LNCAP (cell line): Measurements from ENCODE around the gene CAMK2D.

Source experiments
- TF ChIP-seq, protein P1 (sequence below): fragments of 450-650 bp; IDR thresholded peaks from 2 replicates; pipeline ENCODE4 v1.5.1; 2017; ENCODE audit warnings: mild to moderate bottlenecking

The CAMK2D gene

DNA sequence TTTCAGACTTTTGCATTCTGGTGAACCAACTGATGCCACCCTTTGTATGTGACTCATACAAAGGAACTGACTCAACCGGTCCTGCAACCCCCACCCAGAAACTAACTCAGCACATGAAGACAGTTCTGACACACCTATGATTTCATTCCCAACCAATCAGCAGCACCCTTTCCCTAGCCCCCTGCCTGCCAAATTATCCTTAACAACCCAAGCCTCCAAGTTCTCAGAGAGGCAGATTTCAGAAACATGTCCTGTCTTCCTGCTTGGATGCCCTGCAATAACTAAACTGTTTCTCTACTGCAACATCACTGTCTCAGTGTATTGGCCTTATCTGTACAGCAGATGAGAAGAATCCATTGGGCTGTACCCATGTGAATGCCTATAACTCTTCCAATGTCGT is 284.7 kb downstream of the CAMK2D start:
- TF ChIP-seq, protein P1, sequence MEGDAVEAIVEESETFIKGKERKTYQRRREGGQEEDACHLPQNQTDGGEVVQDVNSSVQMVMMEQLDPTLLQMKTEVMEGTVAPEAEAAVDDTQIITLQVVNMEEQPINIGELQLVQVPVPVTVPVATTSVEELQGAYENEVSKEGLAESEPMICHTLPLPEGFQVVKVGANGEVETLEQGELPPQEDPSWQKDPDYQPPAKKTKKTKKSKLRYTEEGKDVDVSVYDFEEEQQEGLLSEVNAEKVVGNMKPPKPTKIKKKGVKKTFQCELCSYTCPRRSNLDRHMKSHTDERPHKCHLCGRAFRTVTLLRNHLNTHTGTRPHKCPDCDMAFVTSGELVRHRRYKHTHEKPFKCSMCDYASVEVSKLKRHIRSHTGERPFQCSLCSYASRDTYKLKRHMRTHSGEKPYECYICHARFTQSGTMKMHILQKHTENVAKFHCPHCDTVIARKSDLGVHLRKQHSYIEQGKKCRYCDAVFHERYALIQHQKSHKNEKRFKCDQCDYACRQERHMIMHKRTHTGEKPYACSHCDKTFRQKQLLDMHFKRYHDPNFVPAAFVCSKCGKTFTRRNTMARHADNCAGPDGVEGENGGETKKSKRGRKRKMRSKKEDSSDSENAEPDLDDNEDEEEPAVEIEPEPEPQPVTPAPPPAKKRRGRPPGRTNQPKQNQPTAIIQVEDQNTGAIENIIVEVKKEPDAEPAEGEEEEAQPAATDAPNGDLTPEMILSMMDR, result no peak

DNA sequence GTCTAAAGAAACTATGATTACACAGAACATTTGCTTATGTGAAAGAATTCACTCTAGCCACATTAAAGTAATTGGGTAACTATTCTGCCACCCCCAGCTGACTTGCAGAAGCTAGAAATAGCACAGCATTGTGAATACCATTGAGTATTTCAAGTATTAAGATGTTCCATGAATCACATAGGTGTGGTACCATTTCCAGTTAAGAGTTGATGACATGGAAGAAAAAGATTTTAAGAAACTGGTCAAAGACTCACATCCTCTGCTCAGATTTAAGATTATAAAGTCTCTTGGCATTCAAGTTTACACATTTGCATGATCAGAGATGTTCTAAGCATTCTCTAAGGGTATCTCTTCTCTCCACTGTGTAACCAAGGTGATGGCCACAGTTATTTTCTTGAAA is 287.5 kb downstream of the CAMK2D start:
- TF ChIP-seq, protein P1, result no peak

DNA sequence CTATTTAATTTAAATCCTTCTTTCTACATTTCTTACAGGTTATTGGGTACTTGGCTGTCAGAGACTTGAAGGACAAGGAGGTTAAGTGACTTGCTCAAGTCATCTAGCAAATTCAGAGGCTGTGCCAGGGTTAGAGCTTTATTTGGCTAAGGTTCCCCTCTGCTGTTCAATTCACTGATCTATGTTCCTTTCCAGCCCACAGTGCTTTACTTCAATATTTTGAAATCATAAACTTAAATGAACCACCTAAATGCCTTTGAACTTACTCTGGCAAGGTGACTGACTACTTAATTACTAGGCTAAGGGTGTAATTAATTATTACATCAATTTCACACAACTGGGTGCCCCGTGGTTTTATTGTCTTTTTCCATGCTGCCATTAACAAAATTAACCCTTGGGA is 288.7 kb downstream of the CAMK2D start:
- TF ChIP-seq, protein P1, result no peak

DNA sequence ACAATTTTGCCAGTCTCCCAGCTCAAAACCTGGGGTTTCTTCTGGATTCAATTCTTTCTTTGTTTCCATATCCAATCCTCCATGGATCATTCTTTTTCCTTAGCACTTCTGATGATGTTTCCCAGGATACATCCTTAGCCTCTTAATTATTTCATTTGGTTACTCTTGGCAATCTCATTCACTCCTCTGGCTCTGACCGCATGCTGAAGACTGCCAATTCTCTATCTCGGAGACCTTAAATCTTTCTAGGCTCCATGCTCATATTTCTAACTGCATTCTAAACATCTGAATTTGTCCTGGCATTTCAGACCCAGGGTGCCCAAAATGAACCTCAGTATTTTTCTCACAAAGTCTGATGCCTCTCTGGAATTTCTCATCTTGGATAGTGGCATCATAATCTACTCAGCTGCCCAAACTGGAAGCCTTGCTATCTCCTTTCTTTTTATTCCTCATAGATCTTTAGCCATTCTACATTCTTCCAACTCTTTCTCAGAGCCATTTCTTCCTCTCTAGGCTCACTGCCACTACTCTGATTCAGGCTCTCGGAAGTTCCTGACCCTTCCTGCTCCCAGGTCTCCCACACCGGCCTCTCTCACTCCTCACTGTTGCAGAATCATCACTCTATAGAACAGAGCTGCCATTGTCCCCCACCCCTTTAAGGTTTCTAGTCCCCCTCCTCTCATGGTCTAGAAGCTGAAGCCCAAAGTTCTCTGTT is 290.2 kb downstream of the CAMK2D start:
- TF ChIP-seq, protein P1, result no peak

DNA sequence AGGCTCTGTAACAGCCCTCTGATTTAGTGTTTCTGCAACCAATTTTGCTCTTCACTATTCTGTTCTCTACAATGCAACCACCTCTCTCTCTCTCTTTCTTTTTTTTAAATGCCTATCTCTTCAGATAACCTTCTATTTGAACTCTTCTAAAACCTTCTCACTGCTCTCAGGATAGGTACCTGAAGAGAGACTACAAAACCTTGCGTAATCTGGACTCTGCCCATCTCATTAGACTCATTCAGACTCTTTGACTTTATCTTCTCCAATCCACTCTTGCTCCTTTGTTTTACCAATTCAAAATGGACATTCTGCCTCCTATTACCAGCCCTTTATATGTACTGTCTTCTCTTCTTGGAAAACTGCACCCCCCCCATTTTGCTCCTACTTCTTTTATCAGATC is 291.6 kb downstream of the CAMK2D start:
- TF ChIP-seq, protein P1, result no peak

DNA sequence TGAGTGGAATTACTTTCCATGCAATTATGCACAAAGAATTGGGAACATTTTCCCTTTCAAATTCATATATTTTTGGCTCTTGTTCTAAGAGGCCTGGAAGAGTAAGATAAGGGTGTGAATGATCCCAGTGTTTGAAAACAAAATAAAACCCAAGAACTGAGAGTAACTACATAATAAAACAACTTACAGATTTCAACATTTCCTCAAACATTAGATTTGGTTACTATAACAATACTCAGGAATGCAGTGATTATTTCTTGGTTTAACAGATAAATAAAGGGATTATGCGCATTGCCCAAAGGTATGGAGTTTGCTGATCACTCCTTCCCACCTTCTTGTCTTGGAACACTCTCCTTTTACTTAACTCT is 292.5 kb downstream of the CAMK2D start:
- TF ChIP-seq, protein P1, result no peak

DNA sequence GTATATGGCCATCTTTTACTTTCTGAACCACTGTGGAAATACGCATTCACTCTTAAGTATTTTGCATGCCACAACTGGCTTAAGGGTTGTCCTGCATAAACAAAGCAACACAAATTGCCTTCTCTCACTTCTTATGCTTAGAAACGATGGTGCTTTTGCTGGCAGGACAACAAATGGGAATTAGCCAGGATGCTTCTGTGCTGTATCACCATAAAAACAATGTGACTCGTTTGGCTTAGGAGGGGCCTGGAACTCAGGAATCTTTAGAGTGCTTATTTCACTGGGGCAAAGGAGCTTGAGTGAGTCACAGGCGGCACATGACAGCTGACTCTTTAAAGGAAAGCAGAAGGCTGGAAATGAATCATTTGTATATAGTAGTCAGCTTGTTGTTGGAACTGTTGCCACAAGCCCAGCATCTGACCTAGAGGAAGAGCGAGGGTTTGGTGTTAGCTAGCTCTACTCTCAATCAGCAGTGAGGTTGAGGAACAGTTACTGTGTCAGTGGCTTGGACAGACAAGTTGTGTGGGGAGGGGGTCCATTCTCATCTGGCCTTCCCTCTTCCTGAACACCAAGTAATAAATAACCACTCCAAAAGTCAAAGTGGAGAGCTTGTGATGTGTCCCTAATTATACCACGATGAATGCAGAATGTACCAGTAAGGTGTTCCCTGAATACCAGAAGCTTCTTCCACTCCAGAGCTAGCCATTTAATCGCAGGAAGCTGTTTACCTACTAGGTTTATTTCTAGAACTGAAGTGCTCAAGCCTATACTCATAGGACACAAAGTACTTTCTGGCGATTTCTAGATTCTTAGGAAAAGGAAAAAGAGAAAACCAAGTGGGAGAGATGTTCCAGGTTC is 293.1 kb downstream of the CAMK2D start:
- TF ChIP-seq, protein P1, result no peak
